Measurements from ENCODE around the gene AMH. TPM values are rescaled to one million over a fixed set of nuclear protein-coding genes. Genes with fewer than 3 reads are reported as not detected.

The AMH gene
- total RNA-seq, 1 donor from 2014 or later: 16.4 TPM

- H3K4me1 Mint-ChIP-seq (ENCODE audit: unreplicated experiment): peaks cover 10% of the 10 kb centered on the region
- no peak for TF ChIP-seq CTCF (IDR thresholded peaks at IDR 0.05)
- no peaks in the 10 kb centered on the region for H3K36me3 Mint-ChIP-seq (ENCODE audit: unreplicated experiment)
- no peak for DNase-seq (ENCODE audit: extremely low spot score, unreplicated experiment)
- H3K4me3 Mint-ChIP-seq (ENCODE audit: unreplicated experiment): no peak overlapping the region
- no peak overlapping the region for H3K27ac Mint-ChIP-seq (ENCODE audit: unreplicated experiment)
- H3K27me3 Mint-ChIP-seq (ENCODE audit: unreplicated experiment): no peaks in the 10 kb centered on the region
- no peaks in the 10 kb centered on the region for H3K9me3 Mint-ChIP-seq (ENCODE audit: unreplicated experiment)
Measured at GRCh38 chr19:2255112-2255845, 6.2 kb downstream of the AMH start.

DNA sequence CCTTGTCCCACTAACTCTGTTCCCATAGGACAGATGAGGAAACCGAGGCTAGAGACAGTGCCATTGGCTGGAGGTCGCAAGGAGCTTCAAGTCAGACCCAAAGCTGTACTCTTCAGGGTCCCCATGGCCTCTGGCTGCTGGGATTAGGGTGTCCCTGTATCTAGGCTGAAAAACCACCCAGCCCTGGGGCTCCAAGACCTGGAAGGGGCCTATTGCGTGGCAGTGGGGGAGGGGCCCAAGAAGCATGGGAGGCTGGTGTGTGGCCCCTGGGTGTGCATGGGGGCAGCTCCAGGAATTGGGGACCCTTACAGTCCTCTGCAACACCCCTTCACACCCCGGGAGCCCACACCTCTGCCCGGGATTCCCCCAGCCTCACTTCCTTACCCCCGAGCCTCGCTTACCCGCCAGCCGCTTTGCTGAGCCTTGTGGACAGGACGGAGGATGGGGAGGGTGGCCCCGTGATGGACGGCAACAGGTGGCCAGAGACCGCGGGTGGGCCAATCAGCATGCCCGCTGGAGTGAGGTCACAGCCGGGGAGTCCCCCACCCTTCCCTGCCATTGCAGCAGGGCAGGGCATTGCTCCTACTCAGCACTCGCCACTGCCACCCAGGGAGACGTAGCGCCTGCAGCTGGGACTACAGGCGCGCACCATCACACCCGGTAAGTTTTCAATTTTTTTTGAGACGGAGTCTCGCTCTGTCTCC lies 7.0 kb downstream of the AMH start, which contains the start of gene JSRP1:
TSS of gene JSRP1 (minus strand) at position 436 of the 704 bp plus-strand sequence. CDS start 1,103 bp downstream, outside the sequence.
- Mint-ChIP-seq H3K36me3 (ENCODE audit: unreplicated experiment) (no peaks in the 10 kb centered on the region), H3K27ac (ENCODE audit: unreplicated experiment) (no peak within 1 kb of the TSS)

DNA sequence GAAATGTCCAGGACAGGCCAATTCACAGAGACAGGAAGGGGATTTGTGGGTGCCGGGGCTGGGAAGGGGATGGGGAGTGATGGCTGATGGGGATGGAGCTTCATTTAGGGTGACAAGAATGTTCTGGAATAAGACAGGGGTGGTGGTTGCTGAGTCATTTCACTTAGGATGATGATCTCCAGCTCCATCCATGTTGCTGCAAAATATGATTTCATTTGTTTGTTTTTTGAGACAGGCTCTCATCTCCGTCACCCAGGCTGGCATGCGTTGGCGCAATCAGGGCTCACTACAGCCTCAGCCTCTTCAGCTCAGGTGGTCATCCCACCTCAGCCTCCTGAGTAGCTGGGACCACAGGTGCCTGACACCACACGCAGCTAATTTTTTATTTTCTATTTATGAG lies 10.2 kb downstream of the AMH start:
- no peaks in the 10 kb centered on the region for H3K36me3 Mint-ChIP-seq (ENCODE audit: unreplicated experiment)
- H3K4me3 Mint-ChIP-seq (ENCODE audit: unreplicated experiment): no peak overlapping the region
- no peaks in the 10 kb centered on the region for H3K27me3 Mint-ChIP-seq (ENCODE audit: unreplicated experiment)
- H3K27ac Mint-ChIP-seq (ENCODE audit: unreplicated experiment): no peak overlapping the region
- DNase-seq (ENCODE audit: extremely low spot score, unreplicated experiment): no peak
- H3K9me3 Mint-ChIP-seq (ENCODE audit: unreplicated experiment): no peaks in the 10 kb centered on the region
- peaks cover 7% of the 10 kb centered on the region for H3K4me1 Mint-ChIP-seq (ENCODE audit: unreplicated experiment)
- TF ChIP-seq CTCF (IDR thresholded peaks at IDR 0.05): no peak

More for the DNA sequence above, 7.0 kb downstream of the AMH start, which contains the start of gene JSRP1:
- Mint-ChIP-seq H3K4me1 (ENCODE audit: unreplicated experiment) (peaks cover 13% of the 10 kb centered on the region), H3K4me3 (ENCODE audit: unreplicated experiment) (no peak within 1 kb of the TSS), H3K9me3 (ENCODE audit: unreplicated experiment) (no peaks in the 10 kb centered on the region), H3K27me3 (ENCODE audit: unreplicated experiment) (no peaks in the 10 kb centered on the region)
- TF ChIP-seq CTCF (IDR thresholded peaks at IDR 0.05): no peak
- no peak for DNase-seq (ENCODE audit: extremely low spot score, unreplicated experiment)

DNA sequence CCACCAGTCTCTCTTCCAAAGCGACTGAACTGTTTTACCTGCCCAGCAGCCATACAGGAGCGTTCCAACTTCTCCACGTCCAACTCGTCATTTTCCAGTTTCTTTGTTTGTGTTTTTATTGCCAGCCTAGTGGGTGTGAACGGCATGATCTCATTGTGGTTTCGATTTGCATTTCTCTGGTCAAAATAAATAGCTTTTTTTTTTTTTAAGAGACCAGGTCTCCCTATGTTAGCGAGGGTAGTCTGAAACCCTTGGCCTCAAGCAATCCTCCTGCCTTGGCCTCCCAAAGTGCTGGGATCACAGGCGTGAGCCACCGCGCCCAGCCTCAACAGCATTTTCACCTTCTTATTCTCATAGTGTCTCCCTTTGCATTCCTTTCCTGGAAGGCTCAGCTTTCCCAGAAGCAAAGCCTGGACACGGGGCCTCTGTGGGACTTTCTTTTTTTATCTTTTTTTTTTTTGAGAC lies 11.2 kb downstream of the AMH start:
- no peaks in the 10 kb centered on the region for H3K36me3 Mint-ChIP-seq (ENCODE audit: unreplicated experiment)
- no peaks in the 10 kb centered on the region for H3K27me3 Mint-ChIP-seq (ENCODE audit: unreplicated experiment)
- H3K27ac Mint-ChIP-seq (ENCODE audit: unreplicated experiment): no peak overlapping the region
- H3K4me1 Mint-ChIP-seq (ENCODE audit: unreplicated experiment): peaks cover 7% of the 10 kb centered on the region
- no peaks in the 10 kb centered on the region for H3K9me3 Mint-ChIP-seq (ENCODE audit: unreplicated experiment)
- H3K4me3 Mint-ChIP-seq (ENCODE audit: unreplicated experiment): no peak overlapping the region
- DNase-seq (ENCODE audit: extremely low spot score, unreplicated experiment): no peak
- TF ChIP-seq CTCF (IDR thresholded peaks at IDR 0.05): no peak

All from osteocyte (in vitro differentiated cells).